ENCODE measurements around the gene BANP.

GRCh38 chr16:87918338-87918737 is 32.9 kb upstream of the BANP start:
- TF ChIP-seq CTCF (IDR thresholded peaks at IDR 0.05) (no peak), ZNF138 (CRISPR knock-in tag; conservative IDR thresholded peaks at IDR 0.05) (no peak), NR3C1 (CRISPR knock-in tag; conservative IDR thresholded peaks at IDR 0.05; ENCODE audit: low read depth) (no peak), ZNF532 (CRISPR knock-in tag; IDR thresholded peaks at IDR 0.05; ENCODE audit: borderline replicate concordance) (no peak), MAX (CRISPR knock-in tag; IDR thresholded peaks at IDR 0.05) (no peak), ELF4 (CRISPR knock-in tag; IDR thresholded peaks at IDR 0.05; ENCODE audit: low read depth) (no peak)

Data from WTC11 (cell line).